ENCODE data around the gene ACER1.

ACER1 gene

GRCh38 chr19:6260376-6260775, 73.0 kb downstream of the ACER1 start:
- H3K27ac ChIP-seq (ENCODE audit: poor library complexity, severe bottlenecking), result no peak overlapping the region

GRCh38 chr19:6259312-6259861, 74.0 kb downstream of the ACER1 start:
- Histone ChIP-seq H3K27ac (ENCODE audit: poor library complexity, severe bottlenecking) (no peak overlapping the region), H3K9me3 (ENCODE audit: severe bottlenecking) (no peaks in the 10 kb centered on the region), H3K4me3 (ENCODE audit: severe bottlenecking) (no peak overlapping the region), H3K36me3 (ENCODE audit: low read depth) (peaks cover 32% of the 10 kb centered on the region), H3K4me1 (ENCODE audit: insufficient read depth, poor library complexity, severe bottlenecking) (no peaks in the 10 kb centered on the region), H3K27me3 (ENCODE audit: insufficient read depth, poor library complexity, severe bottlenecking) (no peaks in the 10 kb centered on the region)
- TF ChIP-seq CTCF (IDR thresholded peaks at IDR 0.05; ENCODE audit: poor library complexity, severe bottlenecking), result no peak
- no peak for DNase-seq (ENCODE audit: low spot score)
- no peak for ATAC-seq (ENCODE audit: low read depth)

More at GRCh38 chr19:6260376-6260775, 73.0 kb downstream of the ACER1 start:
- Histone ChIP-seq H3K9me3 (ENCODE audit: severe bottlenecking) (no peaks in the 10 kb centered on the region), H3K4me1 (ENCODE audit: insufficient read depth, poor library complexity, severe bottlenecking) (no peaks in the 10 kb centered on the region), H3K36me3 (ENCODE audit: low read depth) (peaks cover 32% of the 10 kb centered on the region), H3K27me3 (ENCODE audit: insufficient read depth, poor library complexity, severe bottlenecking) (no peaks in the 10 kb centered on the region), H3K4me3 (ENCODE audit: severe bottlenecking) (no peak overlapping the region)
- no peak for ATAC-seq (ENCODE audit: low read depth)
- no peak for TF ChIP-seq CTCF (IDR thresholded peaks at IDR 0.05; ENCODE audit: poor library complexity, severe bottlenecking)
- DNase-seq (ENCODE audit: low spot score), result no peak

GRCh38 chr19:6258812-6259311, 74.5 kb downstream of the ACER1 start:
- Histone ChIP-seq H3K27ac (ENCODE audit: poor library complexity, severe bottlenecking) (no peak overlapping the region), H3K9me3 (ENCODE audit: severe bottlenecking) (no peaks in the 10 kb centered on the region), H3K27me3 (ENCODE audit: insufficient read depth, poor library complexity, severe bottlenecking) (no peaks in the 10 kb centered on the region), H3K4me1 (ENCODE audit: insufficient read depth, poor library complexity, severe bottlenecking) (no peaks in the 10 kb centered on the region), H3K36me3 (ENCODE audit: low read depth) (peaks cover 32% of the 10 kb centered on the region), H3K4me3 (ENCODE audit: severe bottlenecking) (no peak overlapping the region)
- no peak for ATAC-seq (ENCODE audit: low read depth)
- TF ChIP-seq CTCF (IDR thresholded peaks at IDR 0.05; ENCODE audit: poor library complexity, severe bottlenecking), result no peak
- no peak for DNase-seq (ENCODE audit: low spot score)

Measured in RWPE2 (cell line).